D341Med (cell line): ENCODE data around the gene SFT2D1.
A peak's percentile ranks its signal among the peaks of the same experiment; 100 is the strongest.
"Not testable (repeated sequence)": the region's sequence is repeated elsewhere in the genome, so short reads cannot be mapped to it uniquely, and the experiment has no call there.

Experiments
- DNase-seq: peaks from one replicate; pipeline ENCODE4 v3.0.0; 2012; ENCODE audit warnings: low spot score

Gene SFT2D1

DNA sequence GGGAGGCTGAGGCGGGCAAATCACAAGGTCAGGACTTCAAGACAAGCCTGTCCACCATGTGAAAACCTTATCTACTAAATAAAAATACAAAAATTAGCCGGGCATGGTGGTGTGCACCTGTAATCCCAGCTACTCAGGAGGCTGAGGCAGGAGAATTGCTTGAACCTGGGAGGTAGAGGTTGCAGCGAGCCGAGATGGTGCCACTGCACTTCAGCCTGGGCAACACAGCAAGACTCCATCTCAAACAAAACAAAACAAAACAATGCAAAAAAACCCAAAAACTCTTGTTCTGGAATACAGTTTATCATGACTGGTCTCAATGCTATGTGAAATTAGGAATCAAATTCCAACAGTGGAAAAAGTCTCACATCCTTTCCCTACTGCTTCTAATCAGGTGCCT, 20.1 kb upstream of the SFT2D1 start:
- DNase-seq = not testable (repeated sequence)

DNA sequence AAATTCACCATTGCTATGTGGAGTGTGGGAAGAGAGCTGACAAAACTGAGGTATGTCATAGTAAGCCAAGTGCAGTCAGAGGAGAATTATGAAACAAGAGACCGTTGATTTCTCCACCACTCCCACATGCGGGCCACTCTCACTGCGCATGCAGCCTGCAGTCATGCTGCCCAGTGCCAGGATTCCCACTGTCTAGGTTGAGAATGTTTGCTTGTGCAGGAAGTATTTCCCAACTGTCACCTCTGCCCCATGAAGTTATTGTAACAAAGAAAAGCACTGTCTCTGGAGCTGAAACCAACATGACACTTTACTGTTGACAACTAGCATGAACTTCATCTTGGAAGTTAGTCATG, 18.7 kb upstream of the SFT2D1 start:
- DNase-seq = no peak

- no peak for DNase-seq
These were observed 18.1 kb upstream of the SFT2D1 start for GRCh38 chr6:166360243-166361076.

GRCh38 chr6:166355552-166355951, 13.2 kb upstream of the SFT2D1 start:
- no peak for DNase-seq

DNA sequence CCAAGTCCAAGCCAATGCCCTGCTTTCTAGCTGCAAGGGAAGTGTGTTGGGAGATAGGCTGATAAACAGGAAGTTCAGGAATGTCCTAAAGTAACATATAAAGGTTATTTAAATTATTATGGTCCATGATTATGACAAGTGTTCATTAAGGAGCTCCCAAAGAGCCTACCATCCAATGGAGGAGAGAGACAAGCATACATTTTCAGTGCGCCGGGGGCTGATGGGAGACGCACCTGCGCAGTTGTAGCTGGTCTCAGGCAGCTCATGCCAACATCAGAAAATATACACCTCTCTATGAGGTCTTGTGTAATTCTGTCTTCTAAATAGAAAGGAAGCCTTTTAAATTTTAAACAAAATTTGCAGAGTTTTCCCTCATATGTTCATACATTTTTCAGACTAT, 12.6 kb upstream of the SFT2D1 start:
- DNase-seq = no peak

DNA sequence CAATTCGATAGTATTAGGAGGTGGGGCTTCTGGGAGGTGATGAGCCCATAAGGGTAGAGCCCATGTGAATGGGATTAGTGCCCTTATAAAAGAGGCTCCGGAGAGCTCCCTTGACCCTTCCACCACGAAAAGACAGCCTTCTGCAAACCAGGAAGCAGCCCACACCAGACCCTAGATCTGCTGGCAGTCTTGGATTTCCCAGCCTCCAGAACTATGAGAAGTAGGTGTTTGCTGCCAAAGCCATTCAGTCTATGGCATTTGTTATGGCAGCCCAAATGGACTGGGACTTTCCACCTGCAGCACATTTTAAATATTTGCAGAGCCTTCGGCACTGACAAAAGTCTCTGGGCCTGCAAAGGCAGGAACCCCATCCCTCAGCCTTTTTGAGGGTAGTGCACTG, 11.8 kb upstream of the SFT2D1 start:
- no peak for DNase-seq

DNA sequence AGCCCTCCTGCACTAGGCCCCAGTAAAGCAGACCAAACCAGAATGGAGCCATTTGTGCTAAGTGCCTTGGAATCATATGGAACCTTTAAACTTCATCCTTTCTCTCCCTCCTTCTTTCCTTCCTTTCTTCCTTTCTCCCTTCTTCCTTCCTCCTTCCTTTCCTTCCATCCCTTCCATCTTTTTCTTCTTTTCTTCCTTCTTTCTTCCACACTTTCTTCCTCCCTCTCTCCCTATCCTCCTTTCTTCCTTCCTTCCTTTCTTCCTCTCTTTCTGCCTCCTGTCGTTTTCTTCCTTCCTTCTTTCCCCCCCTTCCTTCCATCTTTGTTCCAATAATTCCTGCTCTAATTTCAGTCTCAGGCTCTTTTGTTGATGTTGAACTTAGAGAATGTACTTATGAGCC, 11.2 kb upstream of the SFT2D1 start:
- no peak for DNase-seq

- no peak for DNase-seq
These were observed 10.6 kb upstream of the SFT2D1 start for GRCh38 chr6:166352923-166353322.

GRCh38 chr6:166351715-166352285, 9.5 kb upstream of the SFT2D1 start:
- DNase-seq = peak; percentile 46

DNA sequence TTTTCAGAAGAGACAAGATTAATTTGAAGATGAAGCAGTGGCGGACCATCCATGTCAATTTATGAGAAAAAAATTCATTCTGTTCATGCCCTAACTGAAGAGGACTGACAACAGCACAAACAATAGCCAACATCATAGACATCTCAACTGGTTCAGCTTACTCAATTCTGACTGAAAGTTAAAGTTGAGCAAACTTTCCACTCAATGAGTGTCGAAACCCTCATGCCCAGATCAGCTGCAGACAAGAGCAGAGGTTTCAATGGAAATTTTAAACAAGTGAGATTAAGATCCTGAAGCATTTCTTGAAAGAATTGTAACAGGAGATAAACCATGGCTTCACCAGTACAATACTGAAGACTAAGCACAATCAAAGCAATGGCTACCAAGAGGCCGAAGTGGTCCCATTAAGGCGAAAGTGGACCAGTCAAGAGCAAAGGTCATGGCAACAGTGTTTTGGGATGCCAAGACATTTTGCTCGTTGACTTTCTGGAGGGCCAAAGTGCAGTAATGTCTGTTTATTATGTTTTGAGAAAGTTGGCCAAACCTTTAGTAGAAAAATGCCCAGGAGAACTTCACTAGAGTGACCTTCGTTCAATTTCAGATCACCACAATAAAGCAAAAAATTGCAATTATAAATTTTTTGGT, 6.1 kb upstream of the SFT2D1 start:
- DNase-seq = no peak

DNA sequence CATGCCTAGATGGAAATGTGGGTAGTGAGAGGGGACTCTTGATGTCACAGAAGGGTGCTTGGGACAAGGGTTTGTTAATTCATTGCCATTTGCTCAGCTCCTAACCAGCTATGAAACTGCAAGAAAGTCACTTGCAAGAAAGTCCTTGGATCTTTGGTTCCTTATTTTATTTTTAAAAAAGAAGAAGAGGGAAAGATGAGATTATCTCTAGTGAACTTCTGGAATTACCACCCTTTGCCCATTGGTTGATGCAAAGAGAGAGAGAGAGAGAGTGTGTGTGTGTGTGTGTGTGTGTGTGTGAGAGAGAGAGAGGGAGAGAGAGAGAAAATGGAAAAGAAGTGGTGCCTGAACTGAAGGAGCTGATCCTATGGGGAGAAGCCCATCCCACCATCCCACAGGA, 4.6 kb upstream of the SFT2D1 start:
- DNase-seq = no peak

DNA sequence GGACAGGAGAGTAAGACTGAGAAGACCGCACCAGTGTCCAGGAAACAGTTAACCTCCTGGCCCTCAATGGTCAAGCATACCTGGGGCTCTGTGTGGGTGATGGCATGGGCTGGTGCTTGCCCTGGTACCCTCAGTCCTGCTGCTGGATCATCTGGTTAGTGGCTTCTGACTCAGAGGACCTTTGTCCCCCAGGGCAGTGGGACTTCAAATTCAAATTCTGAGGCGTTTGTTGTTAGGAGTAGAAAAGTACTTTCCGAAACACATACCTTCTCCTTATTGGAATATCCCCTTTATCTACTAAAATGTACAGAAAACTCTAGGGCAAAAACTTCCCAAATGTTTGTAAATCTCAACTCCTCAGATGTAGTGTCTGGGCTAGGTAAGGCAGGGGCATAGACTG, 4.1 kb upstream of the SFT2D1 start:
- DNase-seq = no peak

DNA sequence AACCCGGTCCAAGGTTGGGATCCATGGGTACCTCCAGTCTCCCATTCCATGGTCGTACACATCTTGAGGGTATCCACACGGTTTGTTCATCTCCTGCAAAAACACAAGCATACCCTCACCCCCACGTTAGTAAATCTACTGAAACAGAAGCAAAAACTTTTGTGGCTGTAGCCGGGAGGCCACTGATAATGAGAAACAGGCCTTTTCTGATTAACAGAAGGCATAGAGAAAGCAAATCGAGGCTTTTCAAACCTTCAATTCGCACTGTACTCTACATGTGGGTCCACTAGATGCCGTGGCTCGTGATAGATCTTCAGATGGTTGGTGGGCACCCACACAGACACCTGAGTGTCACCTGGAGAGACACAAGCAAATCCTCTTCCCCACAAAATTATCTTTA, 3.3 kb upstream of the SFT2D1 start:
- DNase-seq = not testable (repeated sequence)

- DNase-seq = not testable (repeated sequence)
These were observed 2.6 kb upstream of the SFT2D1 start for GRCh38 chr6:166344921-166345320.

GRCh38 chr6:166344240-166344639, 1.9 kb upstream of the SFT2D1 start:
- DNase-seq = no peak

DNA sequence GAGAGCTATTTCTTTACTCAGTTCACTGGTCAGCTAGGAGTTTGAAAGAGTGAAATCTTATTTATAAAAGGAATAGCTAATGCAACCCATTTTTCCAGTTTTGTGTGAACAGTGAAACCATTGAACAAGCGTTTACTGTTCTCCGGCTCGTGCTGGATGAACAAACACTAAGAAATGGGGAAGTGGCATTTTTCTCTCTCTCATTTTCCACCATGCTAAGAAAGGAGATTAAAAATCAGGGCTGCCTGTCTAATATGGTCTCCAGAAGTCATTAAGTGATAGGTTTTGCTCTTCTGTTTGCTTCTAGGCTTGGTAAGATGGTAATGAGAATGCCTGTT, 774 bp upstream of the SFT2D1 start:
- DNase-seq = no peak

- DNase-seq = no peak
These were observed 382 bp downstream of the SFT2D1 start for GRCh38 chr6:166341977-166342348.

DNA sequence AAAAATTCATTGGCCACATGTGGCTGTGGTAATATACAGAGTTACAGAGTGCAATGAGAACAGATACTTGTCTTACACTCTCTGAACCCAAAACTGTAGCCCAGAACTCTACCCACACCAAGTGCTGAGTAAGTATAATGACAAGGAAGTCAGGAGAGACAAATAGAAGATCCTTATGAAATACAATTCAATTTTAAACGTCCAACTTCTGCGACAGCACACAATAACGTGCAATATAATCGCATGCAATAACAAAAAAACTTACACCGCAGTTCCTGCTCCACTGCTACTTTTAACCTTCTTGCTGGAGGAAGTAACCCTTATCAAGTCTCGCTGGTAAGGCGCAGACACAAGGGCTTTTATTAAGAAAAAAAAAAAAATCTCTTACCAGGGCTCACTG, 881 bp downstream of the SFT2D1 start:
- DNase-seq = no peak

DNA sequence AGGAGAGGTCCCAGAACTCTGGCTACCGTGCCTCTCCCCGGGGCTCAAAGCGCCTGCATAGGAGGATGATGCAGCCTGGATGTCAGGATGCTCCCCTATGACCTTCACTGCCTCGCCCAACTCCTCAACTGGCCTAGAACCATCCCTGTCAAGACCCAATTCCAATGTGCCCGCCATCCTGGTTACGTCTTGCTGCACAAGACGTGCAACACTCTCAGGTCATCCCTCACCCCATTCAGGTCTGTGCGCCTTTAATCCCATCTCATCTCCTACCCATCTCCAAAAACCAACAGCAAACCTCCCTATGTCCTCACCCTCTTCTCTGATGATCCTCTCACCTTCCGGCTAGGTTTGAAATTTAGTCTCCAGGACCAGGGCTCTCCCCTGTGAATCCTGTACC, 3.5 kb downstream of the SFT2D1 start:
- DNase-seq = no peak

- no peak for DNase-seq
These were observed 5.5 kb downstream of the SFT2D1 start for GRCh38 chr6:166336847-166337246.

DNA sequence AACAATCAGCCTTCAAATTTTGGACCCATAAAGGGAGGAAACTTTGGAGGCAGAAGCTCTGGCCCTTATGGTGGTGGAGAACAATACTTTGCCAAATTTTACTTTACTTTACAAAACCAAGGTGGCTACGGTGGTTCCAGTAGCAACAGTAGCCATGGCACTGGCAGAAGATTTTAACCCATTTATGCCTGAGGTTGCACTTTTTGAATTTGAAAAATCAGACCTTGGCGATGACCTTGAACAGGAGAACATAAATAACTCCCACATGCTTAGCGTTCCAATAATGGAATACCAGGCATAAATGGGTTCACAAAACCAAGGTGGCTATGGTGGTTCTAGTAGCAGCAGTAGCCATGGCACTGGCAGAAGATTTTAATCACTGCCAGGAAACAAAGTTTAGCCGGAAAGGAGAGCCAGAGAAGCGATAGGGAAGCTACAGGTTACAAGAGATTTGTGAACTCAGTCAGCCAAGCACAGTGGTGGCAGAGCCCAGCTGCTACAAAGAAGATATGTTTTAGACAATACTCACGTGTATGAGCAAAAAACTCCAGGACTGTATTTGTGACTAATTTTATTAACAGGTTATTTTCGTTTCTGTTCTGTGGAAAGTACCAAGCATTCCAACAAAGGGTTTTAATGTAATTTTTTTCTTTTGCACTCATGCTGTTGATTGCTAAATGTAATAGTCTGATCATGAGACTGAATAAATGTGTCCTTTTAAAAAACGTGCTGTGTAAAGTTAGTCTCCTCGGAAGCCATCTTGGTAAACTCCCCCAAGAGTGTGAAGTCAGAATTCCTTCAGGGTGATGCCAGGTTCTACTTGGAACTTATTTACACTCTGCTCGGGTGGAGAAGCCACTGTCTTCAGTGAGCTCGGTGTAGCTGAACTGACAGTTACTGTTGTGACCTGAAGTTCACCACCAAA, 6.7 kb downstream of the SFT2D1 start:
- DNase-seq = no peak

DNA sequence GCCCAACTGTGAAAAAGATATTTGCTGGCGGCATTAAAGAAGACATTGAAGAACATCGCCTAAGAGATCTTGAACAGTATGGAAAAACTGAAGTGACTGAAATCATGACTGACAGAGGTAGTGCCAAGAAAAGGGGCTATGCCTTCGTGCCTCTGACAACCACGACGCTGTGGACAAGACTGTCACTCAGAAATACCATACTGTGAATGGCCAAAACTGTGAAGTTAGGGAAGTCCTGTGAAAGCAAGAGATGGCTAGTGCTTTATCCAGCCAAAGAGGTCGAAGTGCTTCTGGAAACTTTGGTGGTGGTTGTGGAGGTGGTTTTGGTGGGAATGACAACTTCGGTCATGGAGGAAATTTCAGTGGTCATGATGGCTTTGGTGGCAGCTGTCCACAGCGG, 7.5 kb downstream of the SFT2D1 start:
- no peak for DNase-seq
